Type B pancreatic cell (in vitro differentiated cells): ENCODE measurements around the gene SEH1L. TPM values are rescaled to one million over a fixed set of nuclear protein-coding genes. Genes with fewer than 3 reads are reported as not detected.

Source experiments
- DNase-seq: peaks from one replicate; pipeline ENCODE4 v3.0.0; 2021; ENCODE audit warnings: mixed read lengths; ENCODE audit not compliant: unreplicated experiment; ENCODE audit errors: extremely low spot score
- H3K27ac Mint-ChIP-seq: 2 replicates; pipeline ENCODE4 v1.8.0; 2021; ENCODE audit warnings: mild to moderate bottlenecking, mixed read lengths
- H3K27me3 Mint-ChIP-seq: 2 replicates; pipeline ENCODE4 v1.8.0; 2021; ENCODE audit warnings: mixed read lengths
- H3K36me3 Mint-ChIP-seq: 2 replicates; pipeline ENCODE4 v1.8.0; 2021; ENCODE audit warnings: mixed read lengths
- H3K4me1 Mint-ChIP-seq: one replicate; pipeline ENCODE4 v1.8.0; 2021; ENCODE audit warnings: mixed read lengths; ENCODE audit not compliant: unreplicated experiment
- H3K4me3 Mint-ChIP-seq: 2 replicates; pipeline ENCODE4 v1.8.0; 2021; ENCODE audit warnings: mild to moderate bottlenecking, mixed read lengths
- H3K9me3 Mint-ChIP-seq: 2 replicates; pipeline ENCODE4 v1.8.0; 2021; ENCODE audit warnings: mixed read lengths
- CTCF ChIP-seq: fragments of 200-600 bp; sonication (generic); conservative IDR thresholded peaks from 2 replicates; pipeline ENCODE4 v1.5.0; 2021; ENCODE audit warnings: antibody characterized with exemption, mild to moderate bottlenecking
- total RNA-seq: library from RNA; stranded (reverse); gene quantifications from 2 replicates; pipeline ENCODE4 v1.2.1, GENCODE V29; 2021; ENCODE audit warnings: low replicate concordance

Gene SEH1L
- total RNA-seq, 1 donor from 2014 or later, result 39.1 TPM

DNA sequence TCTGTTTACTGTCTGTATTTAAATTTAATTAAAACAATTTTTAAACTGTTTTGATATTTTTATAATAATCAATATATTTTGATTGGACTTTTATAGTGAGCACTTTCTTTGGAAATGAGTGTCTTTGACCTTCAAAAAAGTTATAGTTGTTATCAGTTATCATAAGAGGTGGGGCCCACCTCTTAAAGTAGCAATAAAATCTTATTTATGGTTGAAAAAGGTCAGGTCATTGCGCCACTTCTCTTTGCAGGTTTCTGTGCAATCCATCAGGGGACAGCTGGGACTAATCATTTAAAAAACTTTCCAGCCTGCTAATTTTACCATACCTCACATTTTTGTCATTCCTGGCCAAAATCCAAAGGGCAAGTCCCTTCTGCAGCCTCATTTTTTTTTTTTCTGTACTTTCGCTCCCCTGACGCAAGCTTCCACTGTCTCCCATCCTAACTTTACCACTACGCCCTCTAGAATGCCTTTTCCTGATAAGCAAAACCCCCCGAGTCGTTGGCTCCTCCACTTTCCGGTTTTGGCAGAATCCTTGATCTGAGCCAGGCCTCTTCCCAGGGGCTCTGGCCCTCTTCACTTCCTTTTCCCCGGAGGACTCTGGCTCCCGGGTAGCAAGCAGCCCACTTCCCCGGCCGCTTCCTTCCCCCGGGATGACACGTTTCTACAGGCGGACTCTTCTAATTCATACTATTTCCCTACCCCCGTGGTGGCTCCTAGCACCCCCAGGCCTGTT lies 1.1 kb upstream of the SEH1L start:
- Mint-ChIP-seq H3K9me3 (no peaks in the 10 kb centered on the region), H3K4me1 (peaks cover 29% of the 10 kb centered on the region), H3K27me3 (no peaks in the 10 kb centered on the region), H3K36me3 (peaks cover 5% of the 10 kb centered on the region), H3K4me3 (peak overlapping the region; percentile 95), H3K27ac (peak overlapping the region; percentile 98)
- TF ChIP-seq CTCF, result no peak
- no peak for DNase-seq

DNA sequence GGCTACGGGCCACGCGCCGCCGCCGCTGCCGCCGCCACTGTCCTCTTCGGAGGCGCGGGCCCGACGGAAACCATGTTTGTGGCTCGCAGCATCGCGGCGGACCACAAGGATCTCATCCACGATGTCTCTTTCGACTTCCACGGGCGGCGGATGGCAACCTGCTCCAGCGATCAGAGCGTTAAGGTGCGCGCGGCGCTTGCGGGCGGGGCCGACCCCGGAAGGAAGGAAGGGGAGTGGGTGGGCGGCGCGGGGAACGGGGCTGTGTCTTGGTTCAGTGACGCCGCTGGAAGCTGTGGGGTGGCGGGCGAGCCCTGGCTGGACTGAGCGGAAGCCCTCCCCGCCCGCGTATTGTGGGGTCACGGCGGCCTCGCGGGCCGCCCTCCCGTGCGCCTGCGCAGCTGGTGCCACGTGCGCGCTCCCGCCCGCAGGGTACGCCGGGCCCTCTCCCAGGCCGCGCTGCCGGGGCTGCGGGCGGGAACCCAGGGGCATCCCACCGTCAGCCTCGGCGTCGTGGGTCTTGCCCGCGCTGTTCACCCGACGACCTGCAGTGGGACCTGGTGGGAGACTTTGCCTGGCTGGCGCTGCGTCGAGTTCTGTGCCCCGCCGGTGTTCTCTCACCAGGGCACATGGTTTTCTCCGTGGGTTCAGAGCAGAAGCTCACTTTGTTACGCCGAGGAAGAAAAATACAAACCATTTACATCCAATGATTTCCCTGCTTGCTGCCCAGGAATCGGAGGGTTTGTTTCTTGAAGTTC lies 416 bp downstream of the SEH1L start:
- H3K36me3 Mint-ChIP-seq, result peaks cover 10% of the 10 kb centered on the region
- H3K4me1 Mint-ChIP-seq, result peaks cover 29% of the 10 kb centered on the region
- H3K27me3 Mint-ChIP-seq, result no peaks in the 10 kb centered on the region
- DNase-seq, result peak; percentile 93
- H3K4me3 Mint-ChIP-seq, result peak overlapping the region; percentile 95
- H3K9me3 Mint-ChIP-seq, result no peaks in the 10 kb centered on the region
- H3K27ac Mint-ChIP-seq, result peak overlapping the region; percentile 98
- TF ChIP-seq CTCF, result no peak

DNA sequence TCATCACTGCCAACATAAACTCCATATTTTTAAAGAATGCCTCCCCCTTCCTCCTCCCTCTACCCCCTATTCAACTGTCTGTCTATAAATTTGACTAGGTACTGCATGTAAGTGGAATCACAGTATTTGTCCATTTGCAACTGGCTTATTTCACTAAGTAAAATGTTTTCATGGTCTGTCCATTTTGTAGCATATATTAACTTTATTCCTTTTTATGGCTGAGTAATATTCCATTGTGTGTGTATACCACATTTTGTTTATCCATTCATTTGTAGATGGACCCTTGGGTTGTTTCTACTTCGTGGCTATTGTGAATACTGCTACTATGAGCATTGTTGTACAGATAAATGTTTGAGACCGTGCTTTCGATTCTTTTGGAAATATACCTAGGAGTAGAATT lies 10.7 kb downstream of the SEH1L start:
- no peaks in the 10 kb centered on the region for H3K27me3 Mint-ChIP-seq
- no peaks in the 10 kb centered on the region for H3K9me3 Mint-ChIP-seq
- H3K27ac Mint-ChIP-seq, result no peak overlapping the region
- no peak for DNase-seq
- no peak overlapping the region for H3K4me3 Mint-ChIP-seq
- H3K36me3 Mint-ChIP-seq, result peaks cover 29% of the 10 kb centered on the region
- peaks cover 4% of the 10 kb centered on the region for H3K4me1 Mint-ChIP-seq
- no peak for TF ChIP-seq CTCF

GRCh38 chr18:12960395-12960794 lies 12.6 kb downstream of the SEH1L start:
- TF ChIP-seq CTCF, result no peak
- H3K4me1 Mint-ChIP-seq, result peaks cover 4% of the 10 kb centered on the region
- no peak overlapping the region for H3K27ac Mint-ChIP-seq
- peaks cover 31% of the 10 kb centered on the region for H3K36me3 Mint-ChIP-seq
- H3K27me3 Mint-ChIP-seq, result no peaks in the 10 kb centered on the region
- no peak for DNase-seq
- no peaks in the 10 kb centered on the region for H3K9me3 Mint-ChIP-seq
- no peak overlapping the region for H3K4me3 Mint-ChIP-seq

DNA sequence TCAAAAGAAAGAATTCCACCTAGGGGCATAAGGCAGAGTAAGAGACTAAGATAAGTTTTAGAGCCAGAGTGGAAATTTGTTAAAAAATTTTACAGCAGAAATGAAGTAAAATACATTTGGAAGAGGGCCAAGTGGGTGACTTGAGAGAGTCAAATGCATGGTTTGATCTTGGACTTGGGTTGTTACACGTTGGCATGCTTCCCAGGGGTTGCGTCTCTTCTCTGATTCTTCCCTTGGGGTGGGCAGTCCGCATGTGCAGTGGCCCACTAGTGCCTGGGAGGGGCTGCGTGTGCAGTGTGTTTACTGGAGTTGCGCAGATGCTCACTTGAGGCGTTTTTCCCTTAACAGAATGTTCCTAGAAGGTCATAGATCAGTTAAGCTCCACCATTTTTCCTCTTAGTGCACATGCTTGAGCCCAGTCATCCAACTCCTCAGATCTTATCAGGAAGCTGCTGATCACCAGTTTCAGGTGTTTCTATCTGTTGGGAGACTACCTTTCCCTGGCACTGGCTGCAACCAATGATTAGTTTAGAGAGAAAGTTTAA lies 13.1 kb downstream of the SEH1L start:
- no peak for TF ChIP-seq CTCF

More for the DNA sequence above, 13.1 kb downstream of the SEH1L start:
- Mint-ChIP-seq H3K27ac (no peak overlapping the region), H3K4me3 (no peak overlapping the region), H3K27me3 (no peaks in the 10 kb centered on the region), H3K4me1 (peaks cover 4% of the 10 kb centered on the region), H3K36me3 (peaks cover 35% of the 10 kb centered on the region), H3K9me3 (no peaks in the 10 kb centered on the region)
- DNase-seq, result no peak
